Activated CD4-positive, alpha-beta memory T cell treated with anti-CD3 and anti-CD28 coated beads for 36 hours (primary cell): ENCODE results near the gene GOLGA6L10. TPM values are rescaled to one million over a fixed set of nuclear protein-coding genes. Genes with fewer than 3 reads are reported as not detected.
A peak's percentile ranks its signal among the peaks of the same experiment; 100 is the strongest.
"Not testable (repeated sequence)": the region's sequence is repeated elsewhere in the genome, so short reads cannot be mapped to it uniquely, and the experiment has no call there.

Experiments used
- CTCF ChIA-PET: fragments of 350-600 bp; sonication (Branson Sonifier 250); formaldehyde crosslinking; loops from one replicate; lab custom pipeline; 2021; ENCODE audit warnings: antibody characterized with exemption, inconsistent platforms; lab: Charles Lee
- POLR2A ChIA-PET: fragments of 350-600 bp; sonication (Branson Sonifier 250); formaldehyde crosslinking; loops from one replicate; lab custom pipeline; 2021; ENCODE audit warnings: antibody characterized with exemption; lab: Charles Lee
- DNase-seq: peaks from one replicate; pipeline ENCODE4 v3.0.0-alpha.2; 2020
- H3K27ac Mint-ChIP-seq: one replicate; pipeline ENCODE4 v1.8.0; 2021; ENCODE audit warnings: mixed read lengths
- H3K27me3 Mint-ChIP-seq: one replicate; pipeline ENCODE4 v1.8.0; 2021; ENCODE audit warnings: mixed read lengths
- H3K36me3 Mint-ChIP-seq: one replicate; pipeline ENCODE4 v1.8.0; 2021; ENCODE audit warnings: mixed read lengths
- H3K4me1 Mint-ChIP-seq: one replicate; pipeline ENCODE4 v1.8.0; 2021; ENCODE audit warnings: low read depth, mixed read lengths
- H3K4me3 Mint-ChIP-seq: one replicate; pipeline ENCODE4 v1.8.0; 2021; ENCODE audit warnings: mild to moderate bottlenecking, mixed read lengths
- H3K9me3 Mint-ChIP-seq: one replicate; pipeline ENCODE4 v1.8.0; 2021; ENCODE audit warnings: mixed read lengths
- intact Hi-C: fragments of 100-400 bp; cut with micrococcal nuclease; formaldehyde crosslinking; loops from one replicate; pipeline ENCODE4 v1.15.1; 2023
- total RNA-seq, 2 experiments: library from RNA; stranded (reverse); gene quantifications; one replicate each; pipeline ENCODE4 v1.2.3, GENCODE V29; 2021

Gene GOLGA6L10
- total RNA-seq, 2 experiments from 2014 or later = 1.3 to 1.7 TPM

GRCh38 chr15:82313446-82313845 is 35.8 kb downstream of the GOLGA6L10 start:
- DNase-seq = no peak
- Mint-ChIP-seq H3K36me3 (peaks cover 8% of the 10 kb centered on the region), H3K4me1 (no peaks in the 10 kb centered on the region), H3K27me3 (no peaks in the 10 kb centered on the region), H3K27ac (no peak overlapping the region), H3K9me3 (peaks cover 12% of the 10 kb centered on the region), H3K4me3 (no peak overlapping the region)
- intact Hi-C loops = no loop called here
- POLR2A ChIA-PET = no interaction called here
- CTCF ChIA-PET = no interaction called here

GRCh38 chr15:82312586-82313349 is 36.5 kb downstream of the GOLGA6L10 start:
- Mint-ChIP-seq H3K4me3 (no peak overlapping the region), H3K4me1 (no peaks in the 10 kb centered on the region), H3K27me3 (no peaks in the 10 kb centered on the region), H3K9me3 (peaks cover 12% of the 10 kb centered on the region), H3K36me3 (peaks cover 8% of the 10 kb centered on the region), H3K27ac (no peak overlapping the region)
- POLR2A ChIA-PET = no interaction called here
- CTCF ChIA-PET = no interaction called here
- intact Hi-C loops = no loop called here
- DNase-seq = peak; percentile 4

GRCh38 chr15:82311321-82311720 is 38.0 kb downstream of the GOLGA6L10 start:
- CTCF ChIA-PET, H3K36me3 Mint-ChIP-seq, DNase-seq, H3K27me3 Mint-ChIP-seq, H3K27ac Mint-ChIP-seq, POLR2A ChIA-PET, intact Hi-C loops, H3K4me1 Mint-ChIP-seq, H3K4me3 Mint-ChIP-seq: not testable (repeated sequence)
- H3K9me3 Mint-ChIP-seq = peaks cover 12% of the 10 kb centered on the region

GRCh38 chr15:82309802-82310201 is 39.5 kb downstream of the GOLGA6L10 start:
- no peak overlapping the region for H3K4me3 Mint-ChIP-seq
- intact Hi-C loops = no loop called here
- peaks cover 6% of the 10 kb centered on the region for H3K4me1 Mint-ChIP-seq
- H3K27me3 Mint-ChIP-seq = no peaks in the 10 kb centered on the region
- H3K36me3 Mint-ChIP-seq = peaks cover 8% of the 10 kb centered on the region
- peaks cover 12% of the 10 kb centered on the region for H3K9me3 Mint-ChIP-seq
- no peak overlapping the region for H3K27ac Mint-ChIP-seq
- DNase-seq = no peak
- ChIA-PET POLR2A (no interaction called here), CTCF (no interaction called here)

- Mint-ChIP-seq H3K36me3 (peaks cover 8% of the 10 kb centered on the region), H3K9me3 (peaks cover 12% of the 10 kb centered on the region), H3K27me3 (no peaks in the 10 kb centered on the region), H3K4me3 (no peak overlapping the region), H3K27ac (no peak overlapping the region), H3K4me1 (peaks cover 9% of the 10 kb centered on the region)
- DNase-seq = no peak
- intact Hi-C loops = no loop called here
- POLR2A ChIA-PET = no interaction called here
- CTCF ChIA-PET = no interaction called here
Measured at GRCh38 chr15:82307714-82308081, 41.6 kb downstream of the GOLGA6L10 start.

- ChIA-PET CTCF (no interaction called here), POLR2A (no interaction called here)
- Mint-ChIP-seq H3K27ac (no peak overlapping the region), H3K36me3 (peaks cover 8% of the 10 kb centered on the region), H3K27me3 (no peaks in the 10 kb centered on the region), H3K9me3 (peaks cover 12% of the 10 kb centered on the region), H3K4me3 (no peak overlapping the region), H3K4me1 (peaks cover 9% of the 10 kb centered on the region)
- intact Hi-C loops = no loop called here
- peak; percentile 5 for DNase-seq
Measured at GRCh38 chr15:82306791-82307713, 42.2 kb downstream of the GOLGA6L10 start.

- no peak overlapping the region for H3K4me3 Mint-ChIP-seq
- DNase-seq = no peak
- H3K9me3 Mint-ChIP-seq = peaks cover 5% of the 10 kb centered on the region
- H3K27me3 Mint-ChIP-seq = no peaks in the 10 kb centered on the region
- intact Hi-C loops = no loop called here
- H3K27ac Mint-ChIP-seq = no peak overlapping the region
- ChIA-PET POLR2A (no interaction called here), CTCF (no interaction called here)
- peaks cover 9% of the 10 kb centered on the region for H3K4me1 Mint-ChIP-seq
- peaks cover 5% of the 10 kb centered on the region for H3K36me3 Mint-ChIP-seq
Measured at GRCh38 chr15:82305621-82306048, 43.6 kb downstream of the GOLGA6L10 start.

GRCh38 chr15:82304778-82305090 is 44.5 kb downstream of the GOLGA6L10 start:
- DNase-seq = no peak
- CTCF ChIA-PET = no interaction called here
- intact Hi-C loops = no loop called here

GRCh38 chr15:82303956-82304777 is 45.1 kb downstream of the GOLGA6L10 start:
- DNase-seq = no peak
- ChIA-PET CTCF (no interaction called here), POLR2A (no interaction called here)
- Mint-ChIP-seq H3K4me3 (no peak overlapping the region), H3K4me1 (peaks cover 9% of the 10 kb centered on the region), H3K9me3 (no peaks in the 10 kb centered on the region), H3K27ac (no peak overlapping the region), H3K27me3 (no peaks in the 10 kb centered on the region), H3K36me3 (no peaks in the 10 kb centered on the region)
- intact Hi-C loops = no loop called here

More at GRCh38 chr15:82304778-82305090, 44.5 kb downstream of the GOLGA6L10 start:
- no peaks in the 10 kb centered on the region for H3K36me3 Mint-ChIP-seq
- H3K27me3 Mint-ChIP-seq = no peaks in the 10 kb centered on the region
- peaks cover 9% of the 10 kb centered on the region for H3K4me1 Mint-ChIP-seq
- POLR2A ChIA-PET = no interaction called here
- H3K4me3 Mint-ChIP-seq = no peak overlapping the region
- H3K9me3 Mint-ChIP-seq = no peaks in the 10 kb centered on the region
- no peak overlapping the region for H3K27ac Mint-ChIP-seq

- Mint-ChIP-seq H3K27ac (no peak overlapping the region), H3K9me3 (no peaks in the 10 kb centered on the region), H3K36me3 (no peaks in the 10 kb centered on the region), H3K27me3 (no peaks in the 10 kb centered on the region), H3K4me1 (peaks cover 17% of the 10 kb centered on the region), H3K4me3 (no peak overlapping the region)
- ChIA-PET POLR2A (no interaction called here), CTCF (no interaction called here)
- intact Hi-C loops = no loop called here
- no peak for DNase-seq
Measured at GRCh38 chr15:82301296-82302016, 47.8 kb downstream of the GOLGA6L10 start.

GRCh38 chr15:82300883-82301282 is 48.4 kb downstream of the GOLGA6L10 start:
- intact Hi-C loops = no loop called here
- H3K9me3 Mint-ChIP-seq = no peaks in the 10 kb centered on the region
- peaks cover 17% of the 10 kb centered on the region for H3K4me1 Mint-ChIP-seq
- no peaks in the 10 kb centered on the region for H3K36me3 Mint-ChIP-seq
- H3K27me3 Mint-ChIP-seq = no peaks in the 10 kb centered on the region
- H3K4me3 Mint-ChIP-seq = no peak overlapping the region
- ChIA-PET CTCF (no interaction called here), POLR2A (no interaction called here)
- no peak for DNase-seq
- no peak overlapping the region for H3K27ac Mint-ChIP-seq
